ENCODE measurements around the gene MREG. TPM values are rescaled to one million over a fixed set of nuclear protein-coding genes. Genes with fewer than 3 reads are reported as not detected.
"Not testable (repeated sequence)": the region's sequence is repeated elsewhere in the genome, so short reads cannot be mapped to it uniquely, and the experiment has no call there.

The MREG gene
- total RNA-seq, 1 donor from 2014 or later = 9.1 TPM

- Mint-ChIP-seq H3K36me3 (ENCODE audit: low read depth) (no peaks in the 10 kb centered on the region), H3K27me3 (ENCODE audit: low read depth) (peaks cover 3% of the 10 kb centered on the region), H3K4me1 (peaks cover 20% of the 10 kb centered on the region), H3K4me3 (no peak overlapping the region), H3K9me3 (peaks cover 3% of the 10 kb centered on the region), H3K27ac (ENCODE audit: unreplicated experiment) (no peak overlapping the region)
- TF ChIP-seq CTCF (conservative IDR thresholded peaks at IDR 0.05) = peak; percentile 99
- DNase-seq (ENCODE audit: low read depth, low spot score) = peak; percentile 63
Measured at GRCh38 chr2:215931256-215931903, 82.0 kb downstream of the MREG start.

GRCh38 chr2:215930505-215931253 is 82.7 kb downstream of the MREG start:
- Mint-ChIP-seq H3K4me1 (peaks cover 20% of the 10 kb centered on the region), H3K9me3 (peaks cover 3% of the 10 kb centered on the region), H3K4me3 (no peak overlapping the region), H3K36me3 (ENCODE audit: low read depth) (no peaks in the 10 kb centered on the region), H3K27ac (ENCODE audit: unreplicated experiment) (no peak overlapping the region), H3K27me3 (ENCODE audit: low read depth) (peaks cover 3% of the 10 kb centered on the region)
- TF ChIP-seq CTCF (conservative IDR thresholded peaks at IDR 0.05) = no peak
- DNase-seq (ENCODE audit: low read depth, low spot score) = no peak

- H3K36me3 Mint-ChIP-seq (ENCODE audit: low read depth) = no peaks in the 10 kb centered on the region
- peaks cover 20% of the 10 kb centered on the region for H3K4me1 Mint-ChIP-seq
- TF ChIP-seq CTCF (conservative IDR thresholded peaks at IDR 0.05) = no peak
- H3K9me3 Mint-ChIP-seq = peaks cover 3% of the 10 kb centered on the region
- H3K27ac Mint-ChIP-seq (ENCODE audit: unreplicated experiment) = no peak overlapping the region
- H3K4me3 Mint-ChIP-seq = no peak overlapping the region
- peaks cover 3% of the 10 kb centered on the region for H3K27me3 Mint-ChIP-seq (ENCODE audit: low read depth)
- no peak for DNase-seq (ENCODE audit: low read depth, low spot score)
Measured at GRCh38 chr2:215929602-215930335, 83.6 kb downstream of the MREG start.

GRCh38 chr2:215928086-215928485 is 85.3 kb downstream of the MREG start:
- Mint-ChIP-seq H3K27ac (ENCODE audit: unreplicated experiment) (no peak overlapping the region), H3K36me3 (ENCODE audit: low read depth) (no peaks in the 10 kb centered on the region), H3K4me3 (no peak overlapping the region), H3K4me1 (peaks cover 20% of the 10 kb centered on the region), H3K9me3 (peaks cover 3% of the 10 kb centered on the region), H3K27me3 (ENCODE audit: low read depth) (peaks cover 3% of the 10 kb centered on the region)
- TF ChIP-seq CTCF (conservative IDR thresholded peaks at IDR 0.05) = no peak
- DNase-seq (ENCODE audit: low read depth, low spot score) = no peak

- not testable (repeated sequence) for DNase-seq (ENCODE audit: low read depth, low spot score); H3K27ac Mint-ChIP-seq (ENCODE audit: unreplicated experiment); H3K9me3 Mint-ChIP-seq; H3K36me3 Mint-ChIP-seq (ENCODE audit: low read depth); H3K4me3 Mint-ChIP-seq; H3K27me3 Mint-ChIP-seq (ENCODE audit: low read depth)
- peaks cover 20% of the 10 kb centered on the region for H3K4me1 Mint-ChIP-seq
Measured at GRCh38 chr2:215926992-215927391, 86.4 kb downstream of the MREG start.

Data from neural crest cell (in vitro differentiated cells).